HUES64 (cell line): ENCODE data around the gene HIPK3.
"Not testable (repeated sequence)": the region's sequence is repeated elsewhere in the genome, so short reads cannot be mapped to it uniquely, and the experiment has no call there.

ENCODE experiments used
- H3K27ac ChIP-seq: 2 replicates; pipeline ENCODE4 v1.7.0; 2013; ENCODE audit warnings: low read depth, low read length, inconsistent platforms
- H3K27me3 ChIP-seq: 2 replicates; pipeline ENCODE4 v1.6.1; 2013; ENCODE audit warnings: mild to moderate bottlenecking, low read length; ENCODE audit not compliant: insufficient read depth
- H3K36me3 ChIP-seq: 2 replicates; pipeline ENCODE4 v1.6.1; 2013; ENCODE audit warnings: mild to moderate bottlenecking, low read length; ENCODE audit not compliant: insufficient read depth
- H3K4me1 ChIP-seq: 2 replicates; pipeline ENCODE4 v1.6.1; 2013; ENCODE audit warnings: mild to moderate bottlenecking, low read length, moderate library complexity; ENCODE audit not compliant: insufficient read depth
- H3K4me3 ChIP-seq: 2 replicates; pipeline ENCODE4 v1.5.1; 2013; ENCODE audit warnings: mild to moderate bottlenecking, low read length, moderate library complexity
- H3K9ac ChIP-seq: 2 replicates; pipeline ENCODE4 v1.6.1; 2013; ENCODE audit warnings: mild to moderate bottlenecking, low read depth, low read length
- H3K9me3 ChIP-seq: 2 replicates; pipeline ENCODE4 v1.6.1; 2013; ENCODE audit warnings: low read depth, low read length; ENCODE audit not compliant: insufficient read depth
- WGBS: fragments of 150-250, 120-280 bp; methylation state at CpG from one replicate; pipeline ENCODE4 v1.1.7; 2013; ENCODE audit warnings: missing lambda C conversion rate; 5-methylcytosine and 5-hydroxymethylcytosine counted together

HIPK3 gene

DNA sequence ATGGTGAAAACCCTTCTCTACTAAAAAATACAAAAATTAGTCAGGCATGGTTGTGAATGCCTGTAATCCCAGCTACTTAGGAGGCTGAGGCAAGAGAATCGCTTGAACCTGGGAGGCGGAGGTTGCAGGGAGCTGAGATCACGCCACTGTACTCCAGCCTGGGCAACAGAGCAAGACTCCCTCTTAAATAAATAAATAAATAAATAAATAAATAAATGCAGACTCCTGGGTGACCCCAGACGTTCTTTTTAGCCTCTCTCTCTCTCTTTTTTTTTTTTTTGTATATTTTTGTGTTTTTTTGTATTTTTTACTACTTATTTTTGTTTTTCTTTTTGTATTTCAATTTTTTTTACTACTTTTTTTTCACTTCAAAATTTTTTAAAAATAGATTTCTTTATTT lies 111.3 kb downstream of the HIPK3 start:
- H3K27me3 ChIP-seq, H3K4me3 ChIP-seq, H3K27ac ChIP-seq, H3K9me3 ChIP-seq, H3K4me1 ChIP-seq, H3K9ac ChIP-seq, H3K36me3 ChIP-seq: not testable (repeated sequence)
- 99% methylated on average over 3 of the region's 4 CpGs for WGBS

- WGBS = 100% methylated on average over 1 of the region's 1 CpG
- Histone ChIP-seq H3K4me1 (peaks cover 6% of the 10 kb centered on the region; the same call in 1 of the 2 replicates), H3K27ac (no peak overlapping the region), H3K9ac (no peak overlapping the region), H3K9me3 (no peaks in the 10 kb centered on the region), H3K4me3 (no peak overlapping the region), H3K36me3 (no peaks in the 10 kb centered on the region), H3K27me3 (no peaks in the 10 kb centered on the region)
These were observed 111.8 kb downstream of the HIPK3 start for GRCh38 chr11:33368931-33369330.

DNA sequence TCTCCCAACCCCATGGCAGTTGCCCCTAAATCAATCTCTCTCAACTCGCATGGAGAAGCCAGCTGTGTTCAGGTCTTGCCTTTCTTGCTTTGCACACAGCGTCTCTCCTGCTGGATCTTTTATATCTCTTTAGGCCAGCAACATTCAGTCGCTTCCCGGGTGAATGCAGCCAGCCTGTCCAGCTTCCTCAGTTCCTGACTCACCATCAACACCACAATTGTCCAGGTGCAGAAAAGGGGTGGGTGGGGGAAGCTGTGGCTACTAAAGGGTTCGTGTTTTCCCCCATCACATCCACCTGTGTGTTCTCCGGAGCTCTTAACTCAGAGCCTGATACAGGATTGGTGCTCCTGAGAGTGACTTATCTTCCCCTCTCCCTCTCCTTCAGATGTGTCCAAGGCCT lies 116.5 kb downstream of the HIPK3 start:
- 77% methylated on average over 6 of the region's 6 CpGs for WGBS
- H3K27me3 ChIP-seq = peaks cover 40% of the 10 kb centered on the region
- H3K4me3 ChIP-seq = no peak overlapping the region
- peaks cover 6% of the 10 kb centered on the region for H3K4me1 ChIP-seq
- H3K36me3 ChIP-seq = no peaks in the 10 kb centered on the region
- no peaks in the 10 kb centered on the region for H3K9me3 ChIP-seq
- no peak overlapping the region for H3K9ac ChIP-seq
- no peak overlapping the region for H3K27ac ChIP-seq

- H3K4me1 ChIP-seq = peaks cover 6% of the 10 kb centered on the region
- peak overlapping the region; percentile 63 for H3K4me3 ChIP-seq
- peaks cover 47% of the 10 kb centered on the region for H3K27me3 ChIP-seq
- peak overlapping the region; percentile 63; the same call in 1 of the 2 replicates for H3K9ac ChIP-seq
- H3K36me3 ChIP-seq = no peaks in the 10 kb centered on the region
- no peak overlapping the region for H3K27ac ChIP-seq
- no peaks in the 10 kb centered on the region for H3K9me3 ChIP-seq
- 84% methylated on average over 11 of the region's 11 CpGs for WGBS
These were observed 118.1 kb downstream of the HIPK3 start for GRCh38 chr11:33375236-33375635.

- Histone ChIP-seq H3K36me3 (no peaks in the 10 kb centered on the region), H3K4me3 (peak within 1 kb of the TSS; percentile 63), H3K27me3 (peaks cover 47% of the 10 kb centered on the region), H3K9me3 (no peaks in the 10 kb centered on the region), H3K4me1 (peaks cover 6% of the 10 kb centered on the region), H3K9ac (peak within 1 kb of the TSS; percentile 63), H3K27ac (no peak within 1 kb of the TSS)
- WGBS = 2% methylated on average over 70 of the region's 70 CpGs
These were observed 118.6 kb downstream of the HIPK3 start, which contains the start of gene KIAA1549L for GRCh38 chr11:33375688-33376311. Gene KIAA1549L, plus strand, starts transcription at chr11:33376108.

DNA sequence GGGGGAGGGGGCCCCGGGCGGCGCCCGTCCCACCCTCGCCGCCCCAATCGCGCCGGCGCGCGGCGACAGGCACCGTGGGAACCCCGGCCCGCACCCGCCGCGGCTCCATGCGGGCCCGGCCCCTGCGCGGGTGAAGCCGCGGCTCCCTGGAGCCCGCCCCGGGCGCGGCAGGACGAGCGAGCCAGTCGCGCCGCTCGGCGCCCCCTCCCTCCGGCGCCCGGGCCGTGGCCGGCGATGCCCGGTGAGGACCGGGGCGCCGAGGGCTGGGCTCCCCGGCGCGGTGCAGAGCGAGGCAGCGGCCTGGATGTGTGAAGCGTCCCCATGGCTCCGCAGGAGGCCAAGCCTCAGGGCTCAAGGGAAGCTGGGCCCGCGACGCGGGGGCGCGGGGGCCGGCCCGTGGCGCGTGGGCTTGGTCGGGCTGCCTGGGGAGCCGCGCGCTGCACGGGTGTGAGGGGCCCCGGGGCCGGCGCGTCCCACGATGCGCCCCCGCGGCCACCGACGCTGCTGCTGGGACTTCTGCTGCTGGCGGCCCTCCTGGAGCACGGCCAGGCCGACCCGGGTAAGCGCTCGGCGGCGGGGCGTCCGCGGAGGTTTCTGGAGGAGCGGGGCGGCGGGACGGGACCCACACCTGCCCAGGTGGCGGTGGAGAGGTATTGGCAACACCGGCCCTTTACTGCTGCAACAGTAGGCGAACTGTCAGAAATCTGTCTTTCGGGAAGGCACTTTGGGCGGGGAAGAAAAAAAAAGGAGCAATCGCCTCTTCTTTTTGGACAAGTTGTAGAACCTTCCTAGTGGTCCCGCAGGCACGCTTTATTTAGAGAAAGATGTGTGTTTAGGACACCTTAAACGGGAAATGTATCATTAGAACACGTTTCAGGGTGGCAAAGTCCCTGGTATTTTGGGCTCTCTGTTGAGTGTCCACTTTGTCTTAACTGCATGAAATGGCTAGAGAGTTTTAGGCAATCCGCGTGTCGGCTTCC lies 119.4 kb downstream of the HIPK3 start:
- Histone ChIP-seq H3K27ac (no peak overlapping the region), H3K4me3 (peak overlapping the region; percentile 63), H3K36me3 (no peaks in the 10 kb centered on the region), H3K4me1 (peaks cover 6% of the 10 kb centered on the region), H3K9me3 (no peaks in the 10 kb centered on the region), H3K27me3 (peaks cover 47% of the 10 kb centered on the region), H3K9ac (peak overlapping the region; percentile 63; the same call in 1 of the 2 replicates)
- 3% methylated on average over 106 of the region's 106 CpGs for WGBS

GRCh38 chr11:33377412-33378370 lies 120.5 kb downstream of the HIPK3 start:
- H3K9ac ChIP-seq = no peak overlapping the region
- no peaks in the 10 kb centered on the region for H3K36me3 ChIP-seq
- H3K4me3 ChIP-seq = no peak overlapping the region
- H3K27ac ChIP-seq = no peak overlapping the region
- WGBS = 84% methylated on average over 10 of the region's 10 CpGs
- peaks cover 47% of the 10 kb centered on the region for H3K27me3 ChIP-seq
- no peaks in the 10 kb centered on the region; the same call in none of the 2 replicates for H3K4me1 ChIP-seq
- H3K9me3 ChIP-seq = no peaks in the 10 kb centered on the region

DNA sequence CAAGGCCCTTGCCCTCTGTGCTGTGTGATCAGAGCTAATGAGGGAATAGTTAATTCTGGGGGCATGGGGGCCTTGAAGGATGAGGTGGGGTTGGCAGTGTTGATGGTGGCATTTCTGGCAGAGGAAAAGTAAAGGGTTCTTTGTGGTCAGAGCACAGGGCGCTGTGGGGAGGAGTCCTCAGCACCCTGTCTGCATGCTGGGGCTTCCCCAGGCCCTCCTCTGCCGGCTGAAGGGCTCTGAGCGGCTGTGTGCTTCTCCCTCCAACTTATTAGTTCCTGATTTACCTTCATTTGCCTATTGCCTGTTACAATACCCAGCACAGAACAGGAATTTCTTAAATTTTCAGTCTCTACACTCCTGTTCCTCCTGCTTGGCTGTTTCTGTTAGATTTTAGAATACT lies 122.8 kb downstream of the HIPK3 start:
- WGBS = 83% methylated on average over 3 of the region's 3 CpGs
- peaks cover 43% of the 10 kb centered on the region for H3K27me3 ChIP-seq

DNA sequence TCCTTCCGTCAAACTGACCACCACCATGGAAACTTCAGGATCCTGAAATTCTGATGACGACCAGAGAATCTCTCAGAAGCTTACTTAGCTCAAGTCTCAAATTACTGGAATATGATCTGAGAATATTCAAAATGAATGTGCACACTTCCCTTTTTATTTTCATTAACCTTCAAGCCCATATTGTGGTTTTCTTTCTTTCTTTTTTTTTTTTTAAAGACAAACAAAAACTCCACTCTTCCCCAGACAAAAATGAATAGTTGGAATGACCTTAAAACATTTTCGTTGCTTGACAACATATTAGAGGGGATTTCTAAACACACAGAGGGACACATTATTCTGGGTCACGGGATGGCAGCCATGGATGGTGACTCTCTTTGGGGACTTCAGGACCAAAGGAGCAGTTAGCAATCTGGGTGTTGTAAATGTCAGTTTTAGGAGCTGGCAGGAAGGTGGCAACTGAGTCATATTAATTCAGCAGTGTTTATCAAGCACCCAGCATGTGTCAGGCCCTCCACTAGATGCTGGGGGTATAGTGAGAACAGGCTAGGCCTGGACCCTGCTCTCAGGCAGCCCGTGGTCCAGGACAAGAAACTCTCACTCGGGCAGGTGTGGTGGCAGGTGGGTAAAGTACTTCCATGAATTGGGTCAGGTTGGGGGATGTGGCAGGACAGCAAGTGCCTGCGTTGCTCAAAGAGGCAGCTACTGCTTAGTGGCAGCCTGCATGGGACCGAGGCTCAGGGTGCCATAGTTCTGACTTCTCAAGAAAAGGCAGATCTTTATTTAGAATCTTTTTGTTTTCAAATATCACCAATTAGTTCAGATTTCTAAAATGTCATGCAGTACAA lies 126.1 kb downstream of the HIPK3 start:
- WGBS = 93% methylated on average over 8 of the region's 8 CpGs
- H3K9ac ChIP-seq = no peak overlapping the region

More for the DNA sequence above, 122.8 kb downstream of the HIPK3 start:
- Histone ChIP-seq H3K9me3 (no peaks in the 10 kb centered on the region), H3K4me3 (no peak overlapping the region), H3K9ac (no peak overlapping the region), H3K36me3 (no peaks in the 10 kb centered on the region), H3K27ac (no peak overlapping the region), H3K4me1 (no peaks in the 10 kb centered on the region; the same call in 1 of the 2 replicates)

GRCh38 chr11:33383920-33384209 lies 126.7 kb downstream of the HIPK3 start:
- H3K4me3 ChIP-seq = no peak overlapping the region
- peaks cover 5% of the 10 kb centered on the region for H3K27me3 ChIP-seq
- H3K9ac ChIP-seq = no peak overlapping the region
- peaks cover 12% of the 10 kb centered on the region; the same call in 1 of the 2 replicates for H3K9me3 ChIP-seq
- 81% methylated on average over 1 of the region's 1 CpG for WGBS
- H3K4me1 ChIP-seq = no peaks in the 10 kb centered on the region
- H3K36me3 ChIP-seq = no peaks in the 10 kb centered on the region
- H3K27ac ChIP-seq = no peak overlapping the region

More for the DNA sequence above, 126.1 kb downstream of the HIPK3 start:
- H3K27me3 ChIP-seq = peaks cover 10% of the 10 kb centered on the region
- no peak overlapping the region for H3K27ac ChIP-seq
- no peaks in the 10 kb centered on the region for H3K4me1 ChIP-seq
- no peak overlapping the region for H3K4me3 ChIP-seq
- H3K9me3 ChIP-seq = peaks cover 12% of the 10 kb centered on the region; the same call in 1 of the 2 replicates
- no peaks in the 10 kb centered on the region for H3K36me3 ChIP-seq
